WTC11 (cell line): ENCODE data around the gene CEP295NL. TPM values are rescaled to one million over a fixed set of nuclear protein-coding genes. Genes with fewer than 3 reads are reported as not detected.

Source experiments
- ATAC-seq: fragments of 200-7000 bp; cut with Tn5 transposase; 2 replicates; pipeline ENCODE4 v1.10.0; 2021; ENCODE audit warnings: mild to moderate bottlenecking, moderate library complexity
- CTCF ChIA-PET: fragments of 300-600 bp; sonication (Branson Sonifier 250); formaldehyde crosslinking; loops from one replicate; lab custom pipeline; 2021; ENCODE audit warnings: antibody characterized with exemption; lab: Charles Lee
- POLR2A ChIA-PET: fragments of 350-600 bp; sonication (Branson Sonifier 250); formaldehyde crosslinking; loops from one replicate; lab custom pipeline; 2021; ENCODE audit warnings: antibody characterized with exemption; lab: Charles Lee
- DNase-seq: peaks from one replicate; pipeline ENCODE4 v3.0.0; 2021; ENCODE audit warnings: low spot score
- H3K27ac Mint-ChIP-seq: 2 replicates; pipeline ENCODE4 v1.8.0; 2021; ENCODE audit warnings: mixed read lengths
- H3K27me3 Mint-ChIP-seq: 2 replicates; pipeline ENCODE4 v1.8.0; 2021; ENCODE audit warnings: low read depth, mild to moderate bottlenecking, moderate library complexity, mixed read lengths
- H3K36me3 Mint-ChIP-seq: 2 replicates; pipeline ENCODE4 v1.8.0; 2021; ENCODE audit warnings: mixed read lengths
- H3K4me1 Mint-ChIP-seq: 2 replicates; pipeline ENCODE4 v1.8.0; 2022; ENCODE audit warnings: mixed read lengths
- H3K4me3 Mint-ChIP-seq: 2 replicates; pipeline ENCODE4 v1.8.0; 2021; ENCODE audit warnings: mild to moderate bottlenecking, moderate library complexity, mixed read lengths
- H3K9me3 Mint-ChIP-seq: 2 replicates; pipeline ENCODE4 v1.8.0; 2021; ENCODE audit warnings: mixed read lengths
- CREB1 ChIP-seq: sonication (generic); formaldehyde crosslinking; IDR thresholded peaks from 2 replicates; pipeline ENCODE4 v1.8.0; 2023; ENCODE audit warnings: mild to moderate bottlenecking, missing genetic modification reagents
- GABPB1 ChIP-seq: sonication (generic); formaldehyde crosslinking; IDR thresholded peaks from 2 replicates; pipeline ENCODE4 v1.8.1; 2023; ENCODE audit warnings: mild to moderate bottlenecking, missing genetic modification reagents
- HMGA2 ChIP-seq: fragments of 250-450 bp; sonication (Bioruptor Pico); IDR thresholded peaks from 2 replicates; pipeline ENCODE4 v1.4.0; 2021; ENCODE audit warnings: mild to moderate bottlenecking, moderate library complexity
- JAZF1 ChIP-seq: fragments of 250-450 bp; sonication (Bioruptor Pico); IDR thresholded peaks from 2 replicates; pipeline ENCODE4 v1.9.0; 2021; ENCODE audit warnings: moderate library complexity, mild to moderate bottlenecking, inconsistent platforms
- JUN ChIP-seq: sonication (generic); formaldehyde crosslinking; IDR thresholded peaks from 2 replicates; pipeline ENCODE4 v1.8.0; 2023; ENCODE audit warnings: mild to moderate bottlenecking, missing genetic modification reagents
- MXD4 ChIP-seq: fragments of 250-450 bp; sonication (Bioruptor Pico); IDR thresholded peaks from 2 replicates; pipeline ENCODE4 v1.8.0; 2021; ENCODE audit warnings: mild to moderate bottlenecking, moderate library complexity, borderline replicate concordance
- SP1 ChIP-seq: sonication (generic); formaldehyde crosslinking; conservative IDR thresholded peaks from 2 replicates; pipeline ENCODE4 v1.8.1; 2022; ENCODE audit warnings: missing genetic modification reagents
- TCF7 ChIP-seq: sonication (generic); formaldehyde crosslinking; IDR thresholded peaks from 2 replicates; pipeline ENCODE4 v1.8.0; 2022; ENCODE audit warnings: mild to moderate bottlenecking, low read depth, missing genetic modification reagents, moderate library complexity
- TEAD4 ChIP-seq: sonication (generic); formaldehyde crosslinking; IDR thresholded peaks from 2 replicates; pipeline ENCODE4 v1.8.0; 2022; ENCODE audit warnings: mild to moderate bottlenecking, missing genetic modification reagents
- ZNF671 ChIP-seq: fragments of 250-450 bp; sonication (Bioruptor Pico); IDR thresholded peaks from 2 replicates; pipeline ENCODE4 v1.8.0; 2021; ENCODE audit warnings: mild to moderate bottlenecking
- total RNA-seq: library from RNA; stranded (reverse); gene quantifications from 3 replicates; pipeline ENCODE4 v1.2.3, GENCODE V29; 2021
- TF ChIP-seq, protein P1 (sequence below): sonication (generic); formaldehyde crosslinking; IDR thresholded peaks from 2 replicates; pipeline ENCODE4 v1.8.0; 2023; ENCODE audit warnings: missing genetic modification reagents
- TF ChIP-seq, protein P2 (sequence below): fragments of 250-450 bp; sonication (Bioruptor Pico); conservative IDR thresholded peaks from 2 replicates; pipeline ENCODE4 v1.9.0; 2021; ENCODE audit warnings: mild to moderate bottlenecking
- TF ChIP-seq, protein P3 (sequence below): fragments of 250-450 bp; sonication (Bioruptor Pico); IDR thresholded peaks from 2 replicates; pipeline ENCODE4 v1.9.0; 2021; ENCODE audit warnings: mild to moderate bottlenecking
- TF ChIP-seq, protein P4 (sequence below): sonication (generic); formaldehyde crosslinking; IDR thresholded peaks from 2 replicates; pipeline ENCODE4 v1.8.1; 2022; ENCODE audit warnings: mild to moderate bottlenecking, missing genetic modification reagents, moderate library complexity, borderline replicate concordance
- TF ChIP-seq, protein P5 (sequence below): sonication (generic); formaldehyde crosslinking; IDR thresholded peaks from 2 replicates; pipeline ENCODE4 v1.8.1; 2023; ENCODE audit warnings: mild to moderate bottlenecking, missing genetic modification reagents
- TF ChIP-seq, protein P6 (sequence below): fragments of 250-450 bp; sonication (Bioruptor Pico); IDR thresholded peaks from 2 replicates; pipeline ENCODE4 v1.9.0; 2021; ENCODE audit warnings: moderate library complexity, mild to moderate bottlenecking, inconsistent platforms, borderline replicate concordance
- TF ChIP-seq, protein P7 (sequence below): sonication (generic); formaldehyde crosslinking; IDR thresholded peaks from 2 replicates; pipeline ENCODE4 v1.8.0; 2022; ENCODE audit warnings: mild to moderate bottlenecking, missing genetic modification reagents
- TF ChIP-seq, protein P8 (sequence below): fragments of 250-450 bp; sonication (Bioruptor Pico); IDR thresholded peaks from 2 replicates; pipeline ENCODE4 v1.9.0; 2021; ENCODE audit warnings: mild to moderate bottlenecking
- TF ChIP-seq, protein P9 (sequence below): sonication (generic); formaldehyde crosslinking; IDR thresholded peaks from 2 replicates; pipeline ENCODE4 v1.8.1; 2023; ENCODE audit warnings: mild to moderate bottlenecking, moderate library complexity, missing genetic modification reagents

CEP295NL gene
- total RNA-seq, 1 experiment from 2014 or later: 0.61 TPM

DNA sequence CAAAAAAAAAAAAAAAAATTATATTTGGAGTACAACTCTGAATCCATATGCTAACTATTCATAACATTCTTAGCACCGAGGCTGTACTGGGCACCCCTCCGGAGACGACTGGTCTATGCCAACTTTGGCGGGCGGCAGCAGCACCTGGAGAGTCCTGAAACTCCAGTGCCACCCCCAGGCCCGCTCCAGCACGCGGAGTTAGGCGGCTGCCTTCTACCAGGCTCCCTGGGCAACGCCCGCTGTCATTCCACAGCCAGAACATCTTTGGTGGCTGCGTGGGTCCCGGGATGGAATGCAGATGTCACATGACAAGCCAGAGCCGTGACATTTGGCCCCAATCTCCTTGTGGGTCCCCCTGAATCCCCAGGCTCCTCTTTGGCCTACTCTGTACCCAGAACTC, 16.0 kb upstream of the CEP295NL start (continued):
- TF ChIP-seq, protein P1, sequence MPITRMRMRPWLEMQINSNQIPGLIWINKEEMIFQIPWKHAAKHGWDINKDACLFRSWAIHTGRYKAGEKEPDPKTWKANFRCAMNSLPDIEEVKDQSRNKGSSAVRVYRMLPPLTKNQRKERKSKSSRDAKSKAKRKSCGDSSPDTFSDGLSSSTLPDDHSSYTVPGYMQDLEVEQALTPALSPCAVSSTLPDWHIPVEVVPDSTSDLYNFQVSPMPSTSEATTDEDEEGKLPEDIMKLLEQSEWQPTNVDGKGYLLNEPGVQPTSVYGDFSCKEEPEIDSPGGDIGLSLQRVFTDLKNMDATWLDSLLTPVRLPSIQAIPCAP (CRISPR knock-in tag): no peak
- TF ChIP-seq TEAD4 (CRISPR knock-in tag) (no peak), HMGA2 (CRISPR knock-in tag) (no peak), TCF7 (CRISPR knock-in tag) (no peak)
- TF ChIP-seq, protein P2, sequence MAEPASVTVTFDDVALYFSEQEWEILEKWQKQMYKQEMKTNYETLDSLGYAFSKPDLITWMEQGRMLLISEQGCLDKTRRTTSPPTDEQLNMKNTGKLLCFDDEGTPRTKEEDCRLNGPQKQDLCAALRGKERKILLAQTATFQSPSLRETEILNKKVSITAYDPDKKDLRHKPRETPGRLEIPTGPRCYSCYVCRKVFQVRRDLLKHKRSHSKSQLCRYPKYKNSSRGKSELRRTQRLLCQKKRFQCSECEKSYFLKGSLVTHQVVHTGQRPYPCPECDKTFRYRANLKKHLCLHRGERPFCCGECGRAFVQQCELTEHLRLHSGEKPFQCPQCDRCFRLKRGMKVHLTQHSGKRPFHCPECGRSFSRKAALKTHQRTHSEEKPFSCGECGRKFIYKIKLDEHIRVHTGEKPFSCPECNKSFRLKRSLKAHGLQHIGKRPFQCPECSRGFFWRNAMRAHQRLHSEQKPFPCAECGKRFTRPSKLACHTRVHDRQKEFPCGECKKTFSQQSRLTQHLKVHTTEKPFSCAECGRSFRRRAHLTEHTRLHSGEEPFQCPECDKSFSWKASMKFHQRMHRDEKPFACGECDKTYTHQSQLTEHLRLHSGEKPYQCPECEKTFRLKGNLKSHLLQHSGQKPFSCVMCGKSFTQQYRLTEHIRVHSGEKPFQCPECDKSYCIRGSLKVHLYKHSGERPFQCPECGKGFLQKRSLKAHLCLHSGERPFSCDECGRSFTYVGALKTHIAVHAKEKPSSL: no peak
- TF ChIP-seq, protein P3, sequence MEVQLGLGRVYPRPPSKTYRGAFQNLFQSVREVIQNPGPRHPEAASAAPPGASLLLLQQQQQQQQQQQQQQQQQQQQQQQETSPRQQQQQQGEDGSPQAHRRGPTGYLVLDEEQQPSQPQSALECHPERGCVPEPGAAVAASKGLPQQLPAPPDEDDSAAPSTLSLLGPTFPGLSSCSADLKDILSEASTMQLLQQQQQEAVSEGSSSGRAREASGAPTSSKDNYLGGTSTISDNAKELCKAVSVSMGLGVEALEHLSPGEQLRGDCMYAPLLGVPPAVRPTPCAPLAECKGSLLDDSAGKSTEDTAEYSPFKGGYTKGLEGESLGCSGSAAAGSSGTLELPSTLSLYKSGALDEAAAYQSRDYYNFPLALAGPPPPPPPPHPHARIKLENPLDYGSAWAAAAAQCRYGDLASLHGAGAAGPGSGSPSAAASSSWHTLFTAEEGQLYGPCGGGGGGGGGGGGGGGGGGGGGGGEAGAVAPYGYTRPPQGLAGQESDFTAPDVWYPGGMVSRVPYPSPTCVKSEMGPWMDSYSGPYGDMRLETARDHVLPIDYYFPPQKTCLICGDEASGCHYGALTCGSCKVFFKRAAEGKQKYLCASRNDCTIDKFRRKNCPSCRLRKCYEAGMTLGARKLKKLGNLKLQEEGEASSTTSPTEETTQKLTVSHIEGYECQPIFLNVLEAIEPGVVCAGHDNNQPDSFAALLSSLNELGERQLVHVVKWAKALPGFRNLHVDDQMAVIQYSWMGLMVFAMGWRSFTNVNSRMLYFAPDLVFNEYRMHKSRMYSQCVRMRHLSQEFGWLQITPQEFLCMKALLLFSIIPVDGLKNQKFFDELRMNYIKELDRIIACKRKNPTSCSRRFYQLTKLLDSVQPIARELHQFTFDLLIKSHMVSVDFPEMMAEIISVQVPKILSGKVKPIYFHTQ (CRISPR knock-in tag): no peak
- TF ChIP-seq, protein P4, sequence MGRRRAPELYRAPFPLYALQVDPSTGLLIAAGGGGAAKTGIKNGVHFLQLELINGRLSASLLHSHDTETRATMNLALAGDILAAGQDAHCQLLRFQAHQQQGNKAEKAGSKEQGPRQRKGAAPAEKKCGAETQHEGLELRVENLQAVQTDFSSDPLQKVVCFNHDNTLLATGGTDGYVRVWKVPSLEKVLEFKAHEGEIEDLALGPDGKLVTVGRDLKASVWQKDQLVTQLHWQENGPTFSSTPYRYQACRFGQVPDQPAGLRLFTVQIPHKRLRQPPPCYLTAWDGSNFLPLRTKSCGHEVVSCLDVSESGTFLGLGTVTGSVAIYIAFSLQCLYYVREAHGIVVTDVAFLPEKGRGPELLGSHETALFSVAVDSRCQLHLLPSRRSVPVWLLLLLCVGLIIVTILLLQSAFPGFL: no peak

DNA sequence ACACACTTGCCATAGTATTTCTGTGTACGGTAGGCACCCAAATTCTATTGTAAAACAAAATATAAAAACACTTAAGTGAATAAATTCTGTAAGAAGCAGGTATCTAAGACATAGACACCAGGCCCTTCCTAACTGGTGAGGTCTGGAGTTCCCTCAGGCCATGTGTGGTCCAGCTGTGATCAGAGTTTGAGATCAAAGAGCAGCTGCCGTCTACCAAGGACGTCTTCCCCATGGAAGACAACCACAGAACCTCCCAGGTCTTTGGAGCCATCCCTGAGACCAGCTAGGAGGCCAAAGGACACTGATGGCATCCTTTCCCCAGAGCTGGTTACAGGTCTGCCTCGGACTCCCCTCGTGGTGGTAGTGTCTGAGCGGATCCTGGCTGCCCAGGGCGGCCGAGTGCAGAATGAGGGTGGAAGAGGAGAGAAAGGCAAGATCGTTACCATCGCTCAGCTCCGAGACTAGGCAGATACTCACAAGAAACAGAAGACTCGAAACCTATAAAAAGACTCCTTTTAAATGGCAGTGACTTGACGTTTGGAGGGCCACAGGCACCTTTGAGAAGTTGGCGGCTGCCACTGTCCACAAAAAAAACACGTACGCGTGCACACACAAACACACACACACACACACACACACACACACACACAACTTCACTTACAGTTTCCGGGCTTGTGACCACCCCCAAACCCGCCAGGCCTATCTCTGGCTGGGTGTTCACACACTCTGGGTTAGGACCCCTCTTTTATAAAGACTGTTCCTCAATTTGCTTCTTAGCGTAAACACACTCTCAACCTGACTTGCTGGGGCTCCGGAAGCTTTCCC, 14.7 kb upstream of the CEP295NL start:
- ChIA-PET CTCF (interaction anchor here (1.7 kb wide), 1 partner anchor 65 kb away, joined by 7 read pairs; no protein-coding TSS in a partner anchor), POLR2A (no interaction called here)
- no peak for TF ChIP-seq JAZF1 (CRISPR knock-in tag)
- TF ChIP-seq, protein P5, sequence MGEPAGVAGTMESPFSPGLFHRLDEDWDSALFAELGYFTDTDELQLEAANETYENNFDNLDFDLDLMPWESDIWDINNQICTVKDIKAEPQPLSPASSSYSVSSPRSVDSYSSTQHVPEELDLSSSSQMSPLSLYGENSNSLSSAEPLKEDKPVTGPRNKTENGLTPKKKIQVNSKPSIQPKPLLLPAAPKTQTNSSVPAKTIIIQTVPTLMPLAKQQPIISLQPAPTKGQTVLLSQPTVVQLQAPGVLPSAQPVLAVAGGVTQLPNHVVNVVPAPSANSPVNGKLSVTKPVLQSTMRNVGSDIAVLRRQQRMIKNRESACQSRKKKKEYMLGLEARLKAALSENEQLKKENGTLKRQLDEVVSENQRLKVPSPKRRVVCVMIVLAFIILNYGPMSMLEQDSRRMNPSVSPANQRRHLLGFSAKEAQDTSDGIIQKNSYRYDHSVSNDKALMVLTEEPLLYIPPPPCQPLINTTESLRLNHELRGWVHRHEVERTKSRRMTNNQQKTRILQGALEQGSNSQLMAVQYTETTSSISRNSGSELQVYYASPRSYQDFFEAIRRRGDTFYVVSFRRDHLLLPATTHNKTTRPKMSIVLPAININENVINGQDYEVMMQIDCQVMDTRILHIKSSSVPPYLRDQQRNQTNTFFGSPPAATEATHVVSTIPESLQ: no peak
- TF ChIP-seq, protein P6, sequence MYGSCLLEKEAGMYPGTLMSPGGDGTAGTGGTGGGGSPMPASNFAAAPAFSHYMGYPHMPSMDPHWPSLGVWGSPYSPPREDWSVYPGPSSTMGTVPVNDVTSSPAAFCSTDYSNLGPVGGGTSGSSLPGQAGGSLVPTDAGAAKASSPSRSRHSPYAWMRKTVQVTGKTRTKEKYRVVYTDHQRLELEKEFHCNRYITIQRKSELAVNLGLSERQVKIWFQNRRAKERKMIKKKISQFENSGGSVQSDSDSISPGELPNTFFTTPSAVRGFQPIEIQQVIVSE (CRISPR knock-in tag): no peak
- TF ChIP-seq, protein P7, sequence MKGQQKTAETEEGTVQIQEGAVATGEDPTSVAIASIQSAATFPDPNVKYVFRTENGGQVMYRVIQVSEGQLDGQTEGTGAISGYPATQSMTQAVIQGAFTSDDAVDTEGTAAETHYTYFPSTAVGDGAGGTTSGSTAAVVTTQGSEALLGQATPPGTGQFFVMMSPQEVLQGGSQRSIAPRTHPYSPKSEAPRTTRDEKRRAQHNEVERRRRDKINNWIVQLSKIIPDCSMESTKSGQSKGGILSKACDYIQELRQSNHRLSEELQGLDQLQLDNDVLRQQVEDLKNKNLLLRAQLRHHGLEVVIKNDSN (CRISPR knock-in tag): no peak
- no peak for TF ChIP-seq JUN (CRISPR knock-in tag)
- TF ChIP-seq ZNF671 (CRISPR knock-in tag): no peak
- TF ChIP-seq, protein P8, sequence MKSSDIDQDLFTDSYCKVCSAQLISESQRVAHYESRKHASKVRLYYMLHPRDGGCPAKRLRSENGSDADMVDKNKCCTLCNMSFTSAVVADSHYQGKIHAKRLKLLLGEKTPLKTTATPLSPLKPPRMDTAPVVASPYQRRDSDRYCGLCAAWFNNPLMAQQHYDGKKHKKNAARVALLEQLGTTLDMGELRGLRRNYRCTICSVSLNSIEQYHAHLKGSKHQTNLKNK (CRISPR knock-in tag): no peak
- no peak for TF ChIP-seq SP1
- TF ChIP-seq MXD4 (CRISPR knock-in tag): no peak
- no peak for TF ChIP-seq CREB1
- TF ChIP-seq, protein P2: no peak
- TF ChIP-seq, protein P9, sequence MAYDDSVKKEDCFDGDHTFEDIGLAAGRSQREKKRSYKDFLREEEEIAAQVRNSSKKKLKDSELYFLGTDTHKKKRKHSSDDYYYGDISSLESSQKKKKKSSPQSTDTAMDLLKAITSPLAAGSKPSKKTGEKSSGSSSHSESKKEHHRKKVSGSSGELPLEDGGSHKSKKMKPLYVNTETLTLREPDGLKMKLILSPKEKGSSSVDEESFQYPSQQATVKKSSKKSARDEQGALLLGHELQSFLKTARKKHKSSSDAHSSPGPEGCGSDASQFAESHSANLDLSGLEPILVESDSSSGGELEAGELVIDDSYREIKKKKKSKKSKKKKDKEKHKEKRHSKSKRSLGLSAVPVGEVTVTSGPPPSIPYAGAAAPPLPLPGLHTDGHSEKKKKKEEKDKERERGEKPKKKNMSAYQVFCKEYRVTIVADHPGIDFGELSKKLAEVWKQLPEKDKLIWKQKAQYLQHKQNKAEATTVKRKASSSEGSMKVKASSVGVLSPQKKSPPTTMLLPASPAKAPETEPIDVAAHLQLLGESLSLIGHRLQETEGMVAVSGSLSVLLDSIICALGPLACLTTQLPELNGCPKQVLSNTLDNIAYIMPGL (CRISPR knock-in tag): no peak
- TF ChIP-seq GABPB1: no peak
- no peak for DNase-seq
- no peak overlapping the region for H3K4me3 Mint-ChIP-seq
- H3K36me3 Mint-ChIP-seq: no peaks in the 10 kb centered on the region
- H3K27ac Mint-ChIP-seq: peak overlapping the region; percentile 64
- H3K27me3 Mint-ChIP-seq: no peaks in the 10 kb centered on the region
- no peak for ATAC-seq
- no peaks in the 10 kb centered on the region for H3K9me3 Mint-ChIP-seq
- H3K4me1 Mint-ChIP-seq: peaks cover 27% of the 10 kb centered on the region
